ENCODE measurements around the gene CD320. TPM values are rescaled to one million over a fixed set of nuclear protein-coding genes. Genes with fewer than 3 reads are reported as not detected.
"Not testable (repeated sequence)": the region's sequence is repeated elsewhere in the genome, so short reads cannot be mapped to it uniquely, and the experiment has no call there.

The CD320 gene
- 10 to 100 TPM; 17.7 to 74.8 (median 35.7) TPM for total RNA-seq
- 10 to 100 TPM; 37.8 to 70.5 TPM for polyA plus RNA-seq
- long read RNA-seq, donor 1, transcript CD320-201 (5 exons, 1,250 nt) = major isoform, 98 of 110 reads
- long read RNA-seq, donor 1, partial matches to known transcripts = 5 of 110 reads
- long read RNA-seq, donor 1, other reads (novel, unspliced or antisense) = 7 of 110 reads
- long read RNA-seq, donor 2, transcript CD320-201 (5 exons, 1,250 nt) = major isoform, 169 of 185 reads
- long read RNA-seq, donor 2, partial matches to known transcripts = 2 of 185 reads
- long read RNA-seq, donor 2, other reads (novel, unspliced or antisense) = 13 of 185 reads
- long read RNA-seq, donor 3, transcript CD320-201 (5 exons, 1,250 nt) = major isoform, 66 of 71 reads
- long read RNA-seq, donor 3, partial matches to known transcripts = 0 of 71 reads
- long read RNA-seq, donor 3, other reads (novel, unspliced or antisense) = 5 of 71 reads

GRCh38 chr19:8307965-8308866 lies at the start of gene CD320:
Gene CD320, minus strand, starts transcription at chr19:8308358. Its CDS starts 68 bp downstream, at chr19:8308290.
- Histone ChIP-seq H3K9me3 (no peaks in the 10 kb centered on the region), H3K27ac (peak within 1 kb of the TSS in 11 of 12 donors; percentile 21 to 80 (median 60)), H3K4me1 (peaks cover 3 to 53% (median 31%) of the 10 kb centered on the region in 12 donors), H3K36me3 (peaks cover 0 to 39% (median 27%) of the 10 kb centered on the region in 9 donors), H3K27me3 (no peaks in the 10 kb centered on the region), H3K4me3 (peak within 1 kb of the TSS; percentile 8 to 83 (median 64))
- TF ChIP-seq CTCF (IDR thresholded peaks at IDR 0.05) = no peak
- TF ChIP-seq POLR2A (IDR thresholded peaks at IDR 0.05) = peak in 1 of 2 donors; percentile 71
- DNase-seq = peak; percentile 88 to 94 (median 91)
- peak; percentile 88 to 95 (median 94) for ATAC-seq
- 0 to 1% (median 1%) methylated on average over 38 to 63 of the region's 63 CpGs for WGBS, 4 donors
- intact Hi-C loops (cut with DNase I) = no loop called here

DNA sequence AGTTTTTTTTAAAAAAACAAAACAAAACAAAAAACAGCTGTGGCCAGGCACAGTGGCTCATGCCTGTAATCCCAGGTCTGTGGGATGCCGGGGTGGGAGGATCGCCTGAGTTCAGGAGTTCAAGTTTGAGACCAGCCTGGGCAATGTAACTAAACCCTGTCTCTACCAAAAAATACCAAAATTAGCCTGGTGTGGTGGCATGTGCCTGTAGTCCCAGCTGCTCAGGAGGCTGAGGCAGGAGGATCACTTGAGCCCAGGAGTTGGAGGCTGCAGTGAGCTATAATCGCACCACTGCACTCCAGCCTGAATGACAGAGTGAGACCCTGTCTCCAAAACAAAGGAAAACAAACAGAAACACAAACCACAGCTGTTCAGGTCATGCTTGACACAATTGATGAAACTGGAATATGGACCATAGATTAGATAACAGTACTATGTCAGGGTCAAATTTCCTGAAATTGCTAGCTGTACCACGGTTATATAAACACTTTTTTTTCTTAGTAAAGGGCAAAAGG lies 48.9 kb upstream of the CD320 start:
- Histone ChIP-seq H3K27me3 (no peaks in the 10 kb centered on the region), H3K27ac (no peak overlapping the region)

DNA sequence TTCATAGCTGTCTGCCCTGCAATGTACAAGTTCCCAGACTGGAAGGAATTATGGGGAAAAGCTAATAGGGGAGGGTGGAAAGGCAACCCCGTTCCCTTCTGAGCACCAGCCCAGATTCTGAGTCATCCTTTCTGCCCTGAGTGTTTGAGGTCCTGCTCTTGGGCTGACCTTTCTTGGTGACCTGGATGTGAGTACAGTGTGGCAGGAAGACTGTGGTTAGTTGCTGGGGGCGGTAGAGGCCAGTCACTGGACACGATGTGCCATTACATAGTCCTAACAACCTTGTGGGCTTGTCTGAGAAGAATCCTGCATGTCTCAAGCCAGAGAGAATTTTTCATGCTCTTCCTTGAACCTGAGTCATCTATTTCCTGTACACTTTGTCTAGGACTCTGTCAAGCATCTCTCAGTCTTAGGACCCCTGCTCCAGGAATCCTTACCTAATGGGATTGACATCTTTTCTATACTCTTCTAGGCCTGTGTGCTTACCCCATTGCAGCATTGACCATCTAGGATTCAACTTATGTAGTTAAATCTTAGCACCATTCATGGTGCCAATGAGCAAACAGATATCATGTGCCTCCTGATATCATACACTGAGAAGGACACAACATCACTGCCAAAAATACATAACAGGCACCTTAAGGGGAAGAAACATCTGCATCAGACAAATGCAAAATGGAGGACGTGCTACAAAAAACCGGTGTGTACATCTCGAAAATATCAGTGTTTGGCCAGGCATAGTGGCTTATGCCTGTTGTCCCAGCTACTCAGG lies 47.7 kb upstream of the CD320 start:
- Histone ChIP-seq H3K36me3 (no peaks in the 10 kb centered on the region), H3K4me1 (peaks cover 0 to 36% (median 6%) of the 10 kb centered on the region in 12 donors), H3K9me3 (peaks cover 0 to 8% (median 2%) of the 10 kb centered on the region in 12 donors), H3K27ac (peak overlapping the region in 2 of 12 donors; percentile 42 to 76), H3K27me3 (no peaks in the 10 kb centered on the region), H3K4me3 (no peak overlapping the region)
- TF ChIP-seq CTCF (IDR thresholded peaks at IDR 0.05) (no peak), POLR2A (IDR thresholded peaks at IDR 0.05) (no peak)
- intact Hi-C loops (cut with DNase I) = loop anchor here in 8 of 10 donors (2.0 to 10.0 kb wide), 6 partner anchors 39 to 229 kb away; partner anchors contain the start of gene MYO1F (in 1 of the 8)
- ATAC-seq = peak; percentile 29 to 86 (median 68)
- peak in 1 of 5 donors; percentile 79 for DNase-seq
- 61 to 78% (median 73%) methylated on average over 6 of the region's 6 CpGs for WGBS, 4 donors

More for the DNA sequence above, 48.9 kb upstream of the CD320 start:
- intact Hi-C loops (cut with DNase I) = loop anchor here in 2 of 10 donors (5.0 to 10.0 kb wide), 3 partner anchors 150 to 228 kb away; partner anchors contain the start of gene MYO1F (in 1 of the 2)
- Histone ChIP-seq H3K4me1 (peaks cover 0 to 46% (median 14%) of the 10 kb centered on the region in 12 donors), H3K36me3 (no peaks in the 10 kb centered on the region), H3K9me3 (peaks cover 0 to 8% (median 2%) of the 10 kb centered on the region in 12 donors), H3K4me3 (no peak overlapping the region)
- ATAC-seq (no peak), DNase-seq (no peak)
- WGBS, 4 donors = 75 to 82% (median 79%) methylated on average over 4 of the region's 4 CpGs
- TF ChIP-seq CTCF (IDR thresholded peaks at IDR 0.05) (no peak), POLR2A (IDR thresholded peaks at IDR 0.05) (no peak)

- ATAC-seq, H3K36me3 ChIP-seq, H3K27me3 ChIP-seq, DNase-seq, H3K9me3 ChIP-seq: not testable (repeated sequence)
- WGBS, 4 donors = 61 to 72% (median 65%) methylated on average over 5 of the region's 5 CpGs
- Histone ChIP-seq H3K4me1 (peaks cover 0 to 43% (median 8%) of the 10 kb centered on the region in 12 donors), H3K4me3 (peak overlapping the region in 4 of 12 donors; percentile 14 to 43 (median 34)), H3K27ac (peak overlapping the region in 1 of 12 donors; percentile 30)
- intact Hi-C loops (cut with DNase I) = loop anchor here in 8 of 10 donors (5.0 to 10.0 kb wide), 7 partner anchors 44 to 232 kb away; partner anchors contain the start of genes MYO1F (in 4 of the 8) and MARCHF2 (in 1 of the 8)
These were observed 44.7 kb upstream of the CD320 start for GRCh38 chr19:8352845-8353244.
